ENCODE measurements around the gene EXOC3. TPM values are rescaled to one million over a fixed set of nuclear protein-coding genes. Genes with fewer than 3 reads are reported as not detected.

The EXOC3 gene
- total RNA-seq, 1 experiment from 2014 or later, result 31.3 TPM

GRCh38 chr5:492314-492893 lies 49.4 kb downstream of the EXOC3 start:
- intact Hi-C loops (cut with micrococcal nuclease), result no loop called here
- Histone ChIP-seq H3K4me1 (ENCODE audit: insufficient read depth, low read length) (no peaks in the 10 kb centered on the region), H3K79me2 (ENCODE audit: low read length) (no peaks in the 10 kb centered on the region), H4K20me1 (ENCODE audit: low read length) (no peaks in the 10 kb centered on the region), H3K27me3 (ENCODE audit: low read length) (no peaks in the 10 kb centered on the region), H3K4me2 (ENCODE audit: low read length) (no peak overlapping the region), H3F3A (ENCODE audit: low read length, unreplicated experiment) (no peaks in the 10 kb centered on the region), H3K9me3 (ENCODE audit: low read length) (no peaks in the 10 kb centered on the region), H2AFZ (ENCODE audit: low read length) (no peak overlapping the region), H3K4me3 (ENCODE audit: low read length) (no peak overlapping the region), H3K27ac (ENCODE audit: low read length) (no peak overlapping the region), H3K36me3 (ENCODE audit: low read depth, low read length) (no peaks in the 10 kb centered on the region), H3K9me2 (replicated peaks; ENCODE audit: low read length) (no peaks in the 10 kb centered on the region), H3K9ac (ENCODE audit: low read length) (no peak overlapping the region)
- POLR2A ChIA-PET (ENCODE audit: unreplicated experiment), result no interaction called here
- TF ChIP-seq EZH2 (IDR thresholded peaks at IDR 0.05; ENCODE audit: low read length, unreplicated experiment) (no peak), EZH2phosphoT487 (IDR thresholded peaks at IDR 0.05; ENCODE audit: borderline replicate concordance, low read length) (no peak)
- TF ChIP-seq, protein P1, sequence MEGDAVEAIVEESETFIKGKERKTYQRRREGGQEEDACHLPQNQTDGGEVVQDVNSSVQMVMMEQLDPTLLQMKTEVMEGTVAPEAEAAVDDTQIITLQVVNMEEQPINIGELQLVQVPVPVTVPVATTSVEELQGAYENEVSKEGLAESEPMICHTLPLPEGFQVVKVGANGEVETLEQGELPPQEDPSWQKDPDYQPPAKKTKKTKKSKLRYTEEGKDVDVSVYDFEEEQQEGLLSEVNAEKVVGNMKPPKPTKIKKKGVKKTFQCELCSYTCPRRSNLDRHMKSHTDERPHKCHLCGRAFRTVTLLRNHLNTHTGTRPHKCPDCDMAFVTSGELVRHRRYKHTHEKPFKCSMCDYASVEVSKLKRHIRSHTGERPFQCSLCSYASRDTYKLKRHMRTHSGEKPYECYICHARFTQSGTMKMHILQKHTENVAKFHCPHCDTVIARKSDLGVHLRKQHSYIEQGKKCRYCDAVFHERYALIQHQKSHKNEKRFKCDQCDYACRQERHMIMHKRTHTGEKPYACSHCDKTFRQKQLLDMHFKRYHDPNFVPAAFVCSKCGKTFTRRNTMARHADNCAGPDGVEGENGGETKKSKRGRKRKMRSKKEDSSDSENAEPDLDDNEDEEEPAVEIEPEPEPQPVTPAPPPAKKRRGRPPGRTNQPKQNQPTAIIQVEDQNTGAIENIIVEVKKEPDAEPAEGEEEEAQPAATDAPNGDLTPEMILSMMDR (conservative IDR thresholded peaks at IDR 0.05; ENCODE audit: low read depth, low read length), result no peak
- ATAC-seq (no peak), DNase-seq (no peak)
- CTCF ChIA-PET, result no interaction called here
- no TSS peak for BruUV-seq (replicated peaks)

DNA sequence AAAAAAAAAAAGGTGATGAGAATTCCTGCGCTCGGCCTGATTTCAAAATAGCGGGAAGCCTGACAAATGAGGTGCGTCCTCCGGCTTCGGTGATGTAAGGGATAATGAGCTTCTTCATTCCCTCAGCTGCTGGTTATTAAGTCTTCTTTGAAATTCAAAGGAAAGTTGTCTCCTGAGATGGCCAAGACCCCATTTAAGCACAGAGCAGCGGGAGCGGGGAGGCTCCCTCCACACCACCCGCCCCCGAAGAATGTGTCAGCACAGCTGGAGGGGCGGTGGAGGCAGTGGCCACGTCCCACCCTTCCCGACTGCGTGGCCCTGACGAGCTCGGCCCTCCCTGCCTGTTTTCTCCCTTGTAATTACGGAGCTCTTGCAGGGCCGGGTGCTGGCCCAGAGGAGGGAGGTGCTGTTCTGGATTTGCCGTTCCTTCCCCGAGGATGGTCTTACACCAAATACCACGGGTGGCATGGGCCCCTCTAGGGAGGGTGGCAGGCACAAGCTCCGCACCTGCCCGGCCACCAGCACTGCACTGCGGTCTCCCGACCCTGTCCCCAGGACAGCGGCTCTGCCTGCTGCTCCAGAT lies 50.2 kb downstream of the EXOC3 start:
- Histone ChIP-seq H4K20me1 (ENCODE audit: low read length) (no peaks in the 10 kb centered on the region), H2AFZ (ENCODE audit: low read length) (no peak overlapping the region), H3K27me3 (ENCODE audit: low read length) (no peaks in the 10 kb centered on the region), H3K9ac (ENCODE audit: low read length) (no peak overlapping the region), H3K9me2 (replicated peaks; ENCODE audit: low read length) (no peaks in the 10 kb centered on the region), H3K4me2 (ENCODE audit: low read length) (no peak overlapping the region), H3K36me3 (ENCODE audit: low read depth, low read length) (no peaks in the 10 kb centered on the region), H3K4me3 (ENCODE audit: low read length) (no peak overlapping the region), H3K4me1 (ENCODE audit: insufficient read depth, low read length) (no peaks in the 10 kb centered on the region), H3K27ac (ENCODE audit: low read length) (no peak overlapping the region), H3K9me3 (ENCODE audit: low read length) (no peaks in the 10 kb centered on the region), H3K79me2 (ENCODE audit: low read length) (no peaks in the 10 kb centered on the region), H3F3A (ENCODE audit: low read length, unreplicated experiment) (no peaks in the 10 kb centered on the region)
- ATAC-seq (no peak), DNase-seq (no peak)
- ChIA-PET POLR2A (ENCODE audit: unreplicated experiment) (no interaction called here), CTCF (interaction anchor here (0.6 kb wide), 1 partner anchor 47 kb away, joined by 3 read pairs; no protein-coding TSS in a partner anchor)
- intact Hi-C loops (cut with micrococcal nuclease), result no loop called here
- BruUV-seq (replicated peaks), result no TSS peak
- no peak for TF ChIP-seq EZH2 (IDR thresholded peaks at IDR 0.05; ENCODE audit: low read length, unreplicated experiment)
- TF ChIP-seq, protein P1 (conservative IDR thresholded peaks at IDR 0.05; ENCODE audit: low read depth, low read length), result no peak
- no peak for TF ChIP-seq EZH2phosphoT487 (IDR thresholded peaks at IDR 0.05; ENCODE audit: borderline replicate concordance, low read length)

DNA sequence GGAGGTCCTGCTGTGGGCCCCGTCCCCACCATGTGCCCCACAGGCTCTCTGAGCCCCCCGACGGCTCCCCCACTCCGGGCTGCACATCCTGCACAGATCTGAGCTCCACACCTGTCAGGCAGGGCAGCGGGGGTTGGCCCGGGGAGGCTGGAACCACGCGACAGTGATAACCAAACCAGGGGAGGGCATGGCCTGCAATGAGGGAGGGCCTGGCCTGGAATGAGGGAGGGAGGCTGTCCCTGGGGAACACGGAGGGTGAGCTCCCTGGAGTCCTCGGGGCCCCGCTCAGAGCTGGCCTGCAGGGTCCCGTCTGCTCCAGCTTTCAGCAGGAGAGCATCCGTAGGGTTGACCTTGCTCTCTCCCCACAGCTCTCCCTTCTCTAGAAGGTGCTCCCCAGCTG lies 50.8 kb downstream of the EXOC3 start:
- no peak for ATAC-seq
- ChIA-PET CTCF (interaction anchor here (0.6 kb wide), 1 partner anchor 47 kb away, joined by 3 read pairs; no protein-coding TSS in a partner anchor), POLR2A (ENCODE audit: unreplicated experiment) (no interaction called here)
- Histone ChIP-seq H4K20me1 (ENCODE audit: low read length) (no peaks in the 10 kb centered on the region), H2AFZ (ENCODE audit: low read length) (no peak overlapping the region), H3K4me2 (ENCODE audit: low read length) (no peak overlapping the region), H3K9ac (ENCODE audit: low read length) (no peak overlapping the region), H3F3A (ENCODE audit: low read length, unreplicated experiment) (no peaks in the 10 kb centered on the region), H3K9me3 (ENCODE audit: low read length) (no peaks in the 10 kb centered on the region), H3K27me3 (ENCODE audit: low read length) (no peaks in the 10 kb centered on the region), H3K4me1 (ENCODE audit: insufficient read depth, low read length) (no peaks in the 10 kb centered on the region), H3K9me2 (replicated peaks; ENCODE audit: low read length) (no peaks in the 10 kb centered on the region), H3K4me3 (ENCODE audit: low read length) (no peak overlapping the region), H3K27ac (ENCODE audit: low read length) (no peak overlapping the region), H3K36me3 (ENCODE audit: low read depth, low read length) (no peaks in the 10 kb centered on the region), H3K79me2 (ENCODE audit: low read length) (no peaks in the 10 kb centered on the region)
- no peak for DNase-seq
- no TSS peak for BruUV-seq (replicated peaks)
- intact Hi-C loops (cut with micrococcal nuclease), result no loop called here
- TF ChIP-seq EZH2 (IDR thresholded peaks at IDR 0.05; ENCODE audit: low read length, unreplicated experiment) (no peak), EZH2phosphoT487 (IDR thresholded peaks at IDR 0.05; ENCODE audit: borderline replicate concordance, low read length) (no peak)
- TF ChIP-seq, protein P1 (conservative IDR thresholded peaks at IDR 0.05; ENCODE audit: low read depth, low read length), result no peak
